ENCODE results near the gene CDKN1C. TPM values are rescaled to one million over a fixed set of nuclear protein-coding genes. Genes with fewer than 3 reads are reported as not detected.

The CDKN1C gene
- total and polyA plus RNA-seq, 2 experiments from 2014 or later = 470 to 526 TPM

DNA sequence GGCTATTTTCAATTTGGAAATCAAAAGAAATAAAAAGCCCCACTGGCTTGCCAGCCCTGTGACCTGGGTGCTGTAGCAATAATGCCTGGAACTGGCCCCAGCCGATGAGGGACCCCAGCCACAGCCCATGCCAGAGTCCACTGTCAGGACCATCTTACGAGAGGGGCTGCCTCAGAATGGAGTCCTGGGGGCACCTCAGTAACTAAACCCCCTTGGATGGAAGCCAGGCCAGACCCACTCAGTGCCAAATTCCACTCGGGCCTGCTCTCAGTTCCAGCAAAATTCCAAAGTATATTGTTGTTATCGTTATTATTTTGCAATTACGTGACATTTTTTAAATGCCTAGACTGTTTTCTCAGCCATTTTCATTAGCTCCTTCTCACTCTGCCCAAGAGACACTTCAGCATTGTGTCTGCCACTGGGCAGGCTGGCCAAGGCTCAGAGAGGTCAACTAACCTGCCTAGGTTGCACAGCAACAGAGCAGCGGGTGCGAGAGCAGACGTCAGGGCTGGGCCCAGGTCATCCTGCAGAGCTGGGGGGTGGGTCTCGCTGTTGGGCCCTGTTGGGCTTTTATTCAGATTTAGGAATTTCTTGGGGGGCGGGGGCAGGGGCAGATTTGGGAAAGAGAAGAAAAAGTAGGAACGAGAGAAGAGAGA is 19.5 kb downstream of the CDKN1C start:
- H4K20me1 ChIP-seq (ENCODE audit: insufficient read depth, poor library complexity, severe bottlenecking) = no peaks in the 10 kb centered on the region
- H3K9me3 ChIP-seq (ENCODE audit: low read depth) = no peaks in the 10 kb centered on the region
- H3K79me2 ChIP-seq = no peaks in the 10 kb centered on the region
- H3K4me3 ChIP-seq = no peak overlapping the region
- H3K9me2 ChIP-seq (replicated peaks; ENCODE audit: insufficient read depth) = no peaks in the 10 kb centered on the region
- WGBS (ENCODE audit: low lambda C conversion rate, missing lambda C conversion rate) = 90% methylated on average over 9 of the region's 11 CpGs
- no peak overlapping the region for H2AFZ ChIP-seq
- no peaks in the 10 kb centered on the region for H3K36me3 ChIP-seq (replicated peaks; ENCODE audit: insufficient read depth, low read depth)
- peaks cover 31% of the 10 kb centered on the region for H3K27me3 ChIP-seq
- H3K27ac ChIP-seq = no peak overlapping the region
- peaks cover 24% of the 10 kb centered on the region for H3K4me1 ChIP-seq (ENCODE audit: insufficient read depth)
- DNase-seq (ENCODE audit: low spot score) = no peak
- H3K4me2 ChIP-seq = no peak overlapping the region
- TF ChIP-seq CTCF (IDR thresholded peaks at IDR 0.05; ENCODE audit: poor library complexity) = no peak
- no peak for TF ChIP-seq EZH2 (IDR thresholded peaks at IDR 0.05; ENCODE audit: borderline replicate concordance)
- TF ChIP-seq EZH2phosphoT487 (IDR thresholded peaks at IDR 0.05; ENCODE audit: low read depth, severe bottlenecking, unreplicated experiment) = no peak

- Histone ChIP-seq H3K4me2 (no peak overlapping the region), H3K9me2 (replicated peaks; ENCODE audit: insufficient read depth) (no peaks in the 10 kb centered on the region), H3K27ac (no peak overlapping the region), H2AFZ (no peak overlapping the region), H3K27me3 (peaks cover 19% of the 10 kb centered on the region), H3K9me3 (ENCODE audit: low read depth) (no peaks in the 10 kb centered on the region), H3K4me1 (ENCODE audit: insufficient read depth) (peaks cover 30% of the 10 kb centered on the region), H4K20me1 (ENCODE audit: insufficient read depth, poor library complexity, severe bottlenecking) (no peaks in the 10 kb centered on the region), H3K36me3 (replicated peaks; ENCODE audit: insufficient read depth, low read depth) (no peaks in the 10 kb centered on the region), H3K4me3 (no peak overlapping the region), H3K79me2 (no peaks in the 10 kb centered on the region)
- DNase-seq (ENCODE audit: low spot score) = no peak
- TF ChIP-seq CTCF (IDR thresholded peaks at IDR 0.05; ENCODE audit: poor library complexity) (no peak), EZH2 (IDR thresholded peaks at IDR 0.05; ENCODE audit: borderline replicate concordance) (no peak), EZH2phosphoT487 (IDR thresholded peaks at IDR 0.05; ENCODE audit: low read depth, severe bottlenecking, unreplicated experiment) (no peak)
- WGBS (ENCODE audit: low lambda C conversion rate, missing lambda C conversion rate) = 82% methylated on average over 10 of the region's 10 CpGs
Observed at GRCh38 chr11:2864901-2865300, 20.7 kb downstream of the CDKN1C start.

DNA sequence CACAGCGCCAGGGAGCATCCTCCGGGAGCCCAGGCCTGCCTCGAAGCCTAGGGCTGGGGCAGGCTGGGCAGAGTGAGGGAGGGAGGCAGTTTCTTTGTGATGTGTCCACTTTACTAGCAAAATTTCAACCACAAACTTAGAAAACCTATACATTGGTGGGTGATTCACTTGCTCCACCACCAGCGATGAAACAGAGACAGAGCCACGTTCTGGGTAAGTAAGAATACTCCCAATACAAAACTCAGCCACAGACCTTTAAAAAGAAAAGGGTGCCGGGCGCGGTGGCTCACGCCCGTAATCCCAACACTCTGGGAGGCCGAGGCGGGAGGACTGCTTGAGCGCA is 22.3 kb downstream of the CDKN1C start:
- DNase-seq (ENCODE audit: low spot score) = no peak
- H3K27ac ChIP-seq = no peak overlapping the region
- H3K4me2 ChIP-seq = peak overlapping the region; percentile 86
- peak overlapping the region; percentile 71 for H2AFZ ChIP-seq
- no peaks in the 10 kb centered on the region for H3K9me2 ChIP-seq (replicated peaks; ENCODE audit: insufficient read depth)
- no peak overlapping the region for H3K4me3 ChIP-seq
- H4K20me1 ChIP-seq (ENCODE audit: insufficient read depth, poor library complexity, severe bottlenecking) = no peaks in the 10 kb centered on the region
- no peaks in the 10 kb centered on the region for H3K9me3 ChIP-seq (ENCODE audit: low read depth)
- no peaks in the 10 kb centered on the region for H3K79me2 ChIP-seq
- H3K27me3 ChIP-seq = peaks cover 5% of the 10 kb centered on the region
- peaks cover 23% of the 10 kb centered on the region for H3K4me1 ChIP-seq (ENCODE audit: insufficient read depth)
- H3K36me3 ChIP-seq (replicated peaks; ENCODE audit: insufficient read depth, low read depth) = no peaks in the 10 kb centered on the region
- 82% methylated on average over 13 of the region's 13 CpGs for WGBS (ENCODE audit: low lambda C conversion rate, missing lambda C conversion rate)
- TF ChIP-seq CTCF (IDR thresholded peaks at IDR 0.05; ENCODE audit: poor library complexity) (no peak), EZH2phosphoT487 (IDR thresholded peaks at IDR 0.05; ENCODE audit: low read depth, severe bottlenecking, unreplicated experiment) (no peak), EZH2 (IDR thresholded peaks at IDR 0.05; ENCODE audit: borderline replicate concordance) (peak; percentile 34)

Data from hepatocyte (in vitro differentiated cells).